Suppressor macrophage treated with lipopolysaccharide for 1 hour (primary cell): ENCODE measurements around the gene MORN1.
A peak's percentile ranks its signal among the peaks of the same experiment; 100 is the strongest.

Experiments
- DNase-seq, 3 donors: peaks; one replicate each; pipeline ENCODE4 v3.0.0-alpha.2; 2020 to 2022

The MORN1 gene

DNA sequence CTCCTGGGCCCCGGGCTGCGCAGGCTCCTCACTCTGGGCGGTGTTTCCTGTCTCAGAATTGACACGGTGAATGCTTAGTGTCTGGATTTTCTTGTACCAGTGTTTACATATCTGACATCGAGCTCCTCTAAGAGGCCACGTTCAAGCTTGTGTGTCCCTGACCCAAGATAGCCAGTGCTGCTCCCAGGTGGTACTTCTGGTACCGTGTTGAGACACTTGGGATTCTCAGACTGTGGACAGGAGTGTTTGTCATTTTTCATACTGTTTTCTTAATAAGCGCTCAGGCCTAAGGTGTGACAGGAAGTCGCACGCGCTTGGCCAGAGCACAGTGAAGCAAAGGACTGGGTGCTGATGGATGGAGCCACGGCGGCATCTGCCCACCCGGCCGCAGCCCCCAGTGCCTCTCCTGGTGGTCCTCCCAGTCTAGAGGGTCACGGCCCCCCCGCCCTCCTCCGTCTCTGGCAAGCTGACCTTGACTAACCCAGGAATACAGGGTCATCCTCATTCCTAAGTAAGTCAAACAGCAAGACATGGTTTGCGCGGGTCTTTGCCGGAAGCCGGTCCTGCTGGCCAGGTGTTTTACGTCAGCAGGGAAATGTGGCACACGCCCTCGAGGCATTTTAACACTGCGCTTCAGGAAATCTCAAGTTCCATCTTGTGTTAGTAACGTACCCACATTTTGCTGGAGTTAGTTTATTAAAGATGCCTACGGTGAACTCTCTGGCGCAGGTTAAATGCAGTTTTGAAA, 13.0 kb upstream of the MORN1 start:
- DNase-seq, result no peak

DNA sequence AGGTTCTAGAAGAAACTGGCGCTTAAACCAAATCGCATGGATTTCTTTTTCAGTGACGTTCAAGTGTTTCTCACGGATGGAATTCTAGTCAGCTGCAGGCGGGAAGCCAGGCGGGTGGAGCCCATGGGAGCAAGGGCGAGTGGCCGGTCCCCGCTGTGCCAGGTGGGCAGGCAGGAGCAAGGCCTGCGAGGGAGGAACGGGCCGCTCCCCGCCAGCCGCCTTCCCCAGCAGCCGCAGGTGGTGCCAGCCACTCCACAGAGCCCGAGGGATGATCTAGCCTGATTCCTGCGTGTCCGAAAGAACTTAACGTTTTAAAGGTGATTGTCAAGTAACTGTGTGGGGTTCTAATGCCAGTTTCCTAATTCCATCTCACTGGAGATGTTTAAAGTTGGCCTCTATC, 11.9 kb upstream of the MORN1 start:
- no peak for DNase-seq

DNA sequence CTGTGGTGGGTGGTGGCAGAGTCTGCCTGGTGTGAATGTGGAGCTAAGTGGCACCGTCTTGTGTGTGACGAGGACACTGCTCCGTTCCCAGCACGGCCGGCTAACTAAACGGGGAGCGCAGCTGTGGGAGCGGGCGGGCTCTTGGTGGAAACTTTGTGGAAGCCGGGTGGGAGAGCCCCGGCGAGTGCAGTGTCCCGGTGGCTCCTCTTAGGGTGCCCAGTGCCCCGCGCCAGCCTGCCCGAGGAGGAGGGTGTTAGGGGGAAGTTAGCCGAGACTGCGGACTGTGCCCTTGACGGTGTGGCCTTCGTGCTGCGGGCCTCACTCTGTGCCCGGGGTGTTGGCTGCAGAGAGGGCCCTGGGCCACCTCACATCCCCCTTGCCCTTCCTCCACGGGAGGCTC, 11.1 kb upstream of the MORN1 start:
- no peak for DNase-seq

DNA sequence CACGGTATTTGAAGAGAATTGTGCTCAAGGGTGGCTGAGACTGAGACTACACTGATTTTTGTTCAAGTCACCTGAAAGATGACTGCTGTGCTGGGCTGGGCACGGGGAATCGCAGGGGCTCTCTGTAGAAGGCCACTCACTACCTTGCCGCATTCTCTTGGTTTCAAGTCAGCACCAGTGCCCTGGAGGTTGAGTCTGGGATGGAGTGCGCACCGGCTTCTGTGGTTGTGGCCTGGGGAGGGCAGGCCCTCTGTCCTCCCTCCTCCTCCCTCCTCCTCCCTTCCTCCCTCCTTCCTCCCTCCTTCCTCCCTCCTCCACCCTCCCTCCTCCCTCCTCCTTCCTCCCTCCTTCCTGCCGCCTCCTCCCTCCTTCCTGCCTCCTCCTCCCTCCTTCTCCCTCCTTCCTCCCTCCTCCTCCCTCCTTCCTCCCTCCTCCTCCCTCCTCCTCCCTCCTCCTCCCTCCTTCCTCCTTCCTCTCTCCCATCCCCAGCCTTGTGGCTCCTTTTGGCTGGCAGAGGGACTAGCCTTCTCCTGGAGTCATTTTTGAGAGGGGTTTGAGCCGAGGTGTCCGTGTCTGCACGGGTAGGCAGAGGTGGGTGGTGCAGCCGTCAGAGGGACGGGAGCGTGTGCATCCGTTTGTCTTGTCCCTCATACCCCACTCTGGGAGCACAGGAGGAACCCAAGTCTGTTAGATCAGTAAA, 9.7 kb upstream of the MORN1 start:
- DNase-seq, result no peak

DNA sequence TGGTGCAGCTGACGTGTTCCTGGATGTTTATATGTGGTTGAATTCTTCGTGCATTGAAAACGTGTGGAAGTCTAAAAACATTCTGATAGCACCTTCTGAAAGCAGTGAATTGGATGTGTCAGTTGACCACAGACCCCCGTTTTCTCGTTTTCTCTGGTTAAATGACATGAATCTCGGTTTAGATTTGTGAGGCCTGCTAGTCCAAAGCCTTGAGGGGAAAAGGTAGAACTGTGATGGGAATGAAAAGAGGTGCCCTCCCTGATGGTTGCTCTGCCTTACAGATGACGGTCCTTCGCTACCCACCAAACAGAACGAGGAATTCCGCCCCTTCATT, 9.2 kb upstream of the MORN1 start:
- DNase-seq, result no peak

DNA sequence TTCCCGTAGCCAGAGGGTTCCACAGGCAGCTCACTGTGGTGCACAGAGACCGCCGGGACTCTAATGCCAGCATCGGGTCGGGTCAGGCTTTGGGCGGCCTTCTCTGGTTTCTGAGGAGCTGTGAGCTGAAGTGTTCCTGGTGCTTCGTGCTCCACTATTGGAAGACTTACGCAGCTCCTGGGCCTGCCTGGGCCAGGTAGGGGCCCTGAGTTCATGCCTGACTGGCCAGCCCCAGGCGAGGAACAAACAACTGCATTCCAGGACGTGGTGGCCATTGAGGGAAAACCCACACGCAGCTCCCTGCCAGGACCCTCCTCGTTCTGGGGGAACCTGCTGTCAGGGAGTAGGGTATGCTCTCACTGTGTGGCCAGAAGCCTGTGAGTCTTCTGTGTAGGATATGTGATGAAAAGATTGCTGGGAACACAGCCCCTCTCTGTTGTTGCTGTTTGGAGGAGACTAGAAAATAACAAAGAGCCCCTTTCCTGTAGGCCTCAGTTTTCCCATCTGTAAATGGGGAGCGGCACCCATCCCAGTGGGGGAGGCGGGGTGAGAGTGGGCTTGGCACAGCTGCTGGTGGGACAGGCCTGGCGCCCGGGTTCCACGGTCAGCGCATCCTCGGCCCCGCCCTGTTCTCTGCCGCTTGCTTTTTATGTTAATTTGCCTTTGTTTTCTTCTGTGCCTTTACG, 8.7 kb upstream of the MORN1 start:
- no peak for DNase-seq

DNA sequence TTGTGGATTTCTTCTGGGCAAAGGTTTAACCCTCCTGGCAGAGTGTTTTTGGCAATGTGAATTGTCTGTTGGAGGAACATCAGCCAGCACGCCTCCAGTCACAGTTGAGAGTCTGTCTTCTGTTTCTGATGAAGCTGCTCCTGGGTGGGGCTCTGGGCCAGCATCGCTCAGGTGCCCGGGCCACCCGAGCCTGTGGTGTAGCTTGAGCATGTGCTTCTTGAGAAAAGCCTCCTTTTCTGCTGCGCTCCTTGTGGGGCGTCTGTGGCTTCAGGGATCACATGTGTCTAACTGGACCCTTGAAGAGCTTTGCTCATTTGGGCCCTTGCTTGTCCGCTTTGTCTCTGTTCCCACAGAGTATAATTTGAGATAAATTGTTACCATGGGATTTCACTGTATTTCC, 7.5 kb upstream of the MORN1 start:
- no peak for DNase-seq

DNA sequence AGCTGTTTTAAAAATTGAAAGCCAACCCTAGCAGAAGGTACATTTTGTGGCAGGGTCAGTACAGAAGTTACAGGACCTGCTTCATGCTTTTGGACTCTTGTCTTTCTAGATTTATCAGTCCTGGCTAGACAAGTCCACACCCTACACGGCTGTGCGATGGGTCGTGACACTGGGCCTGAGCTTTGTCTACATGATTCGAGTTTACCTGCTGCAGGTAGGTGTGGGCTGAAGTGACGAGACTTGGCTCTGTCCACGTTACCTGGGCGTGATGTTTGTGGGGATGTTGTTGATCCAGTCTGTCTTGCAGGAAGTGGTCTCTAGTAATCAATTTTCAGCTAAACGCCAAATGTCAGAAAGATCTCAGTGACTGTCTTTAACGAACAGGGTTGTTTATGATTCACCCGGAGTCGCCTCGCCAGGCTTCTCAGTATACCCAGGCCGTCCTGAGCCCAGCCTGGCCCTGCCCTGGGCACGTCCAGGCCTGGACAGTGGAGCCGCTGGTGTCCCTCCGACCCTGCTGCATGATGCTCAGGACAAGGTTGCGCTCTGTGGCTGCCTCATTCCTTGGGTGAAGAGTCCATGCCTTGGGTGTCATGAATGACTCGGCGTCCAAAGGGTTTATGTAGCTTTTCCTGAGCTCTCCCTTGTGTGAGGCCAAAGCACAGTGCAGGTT, 5.8 kb upstream of the MORN1 start:
- DNase-seq, result no peak

DNA sequence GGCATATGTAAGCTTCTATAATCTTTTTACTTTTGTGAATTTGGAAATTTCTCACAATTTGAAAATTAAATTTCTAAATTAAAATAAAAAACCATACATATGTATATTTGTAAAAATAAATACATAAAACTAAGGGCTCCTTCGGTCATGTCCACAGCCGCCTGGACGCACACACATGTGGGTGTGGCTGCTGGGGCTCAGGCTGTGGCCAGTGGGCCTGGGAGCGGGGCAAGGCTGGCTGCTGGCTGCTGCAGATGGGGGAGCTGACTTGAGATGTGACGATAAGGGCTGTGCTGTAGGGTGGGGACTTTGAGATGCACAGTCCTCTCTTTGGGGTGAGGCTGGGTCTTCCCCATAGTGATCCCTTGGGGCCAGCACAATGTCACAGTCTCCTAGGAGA, 5.1 kb upstream of the MORN1 start:
- DNase-seq, result no peak

DNA sequence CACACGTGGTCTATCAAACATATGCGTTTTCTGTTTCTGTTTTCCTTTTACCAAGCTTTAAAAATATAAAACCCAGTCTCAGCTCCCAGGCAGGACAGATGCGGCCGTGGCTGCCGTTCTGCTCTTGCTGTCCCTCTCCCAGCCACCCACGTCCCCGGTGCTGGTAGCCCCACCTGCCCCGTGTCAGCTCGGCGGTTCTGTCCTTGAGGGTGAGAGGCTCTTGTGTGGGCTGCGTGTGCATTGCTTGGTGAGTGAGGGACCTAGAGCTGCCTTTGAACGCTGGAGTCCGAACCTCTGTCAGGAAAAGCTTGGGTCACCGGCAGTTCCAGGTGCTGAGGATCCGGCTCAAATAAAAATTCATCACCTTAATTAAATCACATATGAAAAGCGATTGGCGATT, 4.7 kb upstream of the MORN1 start:
- DNase-seq, result no peak

DNA sequence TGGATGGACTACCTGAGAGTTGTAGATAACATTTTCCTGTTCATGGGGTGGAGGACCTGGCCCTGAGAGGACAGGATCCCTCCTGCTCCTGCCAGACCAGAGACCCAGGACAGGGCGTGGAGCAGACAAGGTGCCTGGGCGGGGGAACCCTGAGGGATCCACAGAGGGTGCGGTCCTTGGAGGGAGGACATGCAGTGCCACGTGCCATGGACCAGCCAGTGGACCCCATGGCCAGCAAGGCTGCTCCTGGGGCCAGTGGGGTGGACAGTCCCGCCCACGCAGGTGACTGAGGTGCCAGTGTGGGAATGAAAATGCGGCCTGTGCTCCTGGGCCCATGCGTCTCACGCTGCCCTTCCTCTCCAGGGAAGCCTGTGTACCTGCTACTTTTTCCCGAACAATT, 3.9 kb upstream of the MORN1 start:
- no peak for DNase-seq

DNA sequence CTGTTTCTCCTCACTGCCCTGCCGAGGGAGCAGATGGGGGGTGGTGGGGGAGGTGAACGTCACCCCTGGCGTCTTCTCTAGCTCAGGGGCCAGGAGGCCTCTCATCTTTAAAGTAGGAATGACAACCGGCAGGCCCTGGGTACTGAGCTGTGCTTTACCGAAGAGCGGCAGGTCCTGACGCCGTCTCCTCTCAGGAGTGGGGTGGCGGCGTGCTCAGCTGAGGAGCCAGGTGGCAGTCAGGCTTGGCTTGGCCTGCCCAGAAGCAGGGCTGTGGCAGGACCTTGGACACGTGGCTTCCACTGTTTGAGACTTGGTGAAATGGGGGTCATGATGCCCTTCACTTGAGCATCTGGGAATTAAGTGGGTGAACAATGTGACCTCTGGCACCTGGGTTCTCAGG, 3.4 kb upstream of the MORN1 start:
- DNase-seq, result no peak

DNA sequence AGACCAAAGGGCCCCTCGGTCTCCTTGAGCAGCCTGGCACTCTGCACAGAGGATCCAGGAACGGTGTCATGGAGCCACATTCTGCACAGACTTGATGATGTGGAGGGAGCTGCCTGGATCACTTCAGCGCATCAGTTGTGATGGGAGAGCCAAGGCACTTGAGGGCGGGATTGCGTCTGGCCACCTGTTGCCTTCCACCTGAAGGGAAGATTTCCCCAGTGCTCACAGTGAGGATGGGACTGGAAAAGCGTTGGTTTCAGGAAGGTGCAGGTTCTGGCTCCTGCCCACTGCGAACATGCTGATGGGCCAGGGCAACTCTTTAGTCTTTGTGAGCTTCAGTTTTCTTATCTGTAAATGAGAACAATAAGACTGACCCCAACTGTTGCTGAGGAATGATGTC, 2.9 kb upstream of the MORN1 start:
- DNase-seq, result no peak

DNA sequence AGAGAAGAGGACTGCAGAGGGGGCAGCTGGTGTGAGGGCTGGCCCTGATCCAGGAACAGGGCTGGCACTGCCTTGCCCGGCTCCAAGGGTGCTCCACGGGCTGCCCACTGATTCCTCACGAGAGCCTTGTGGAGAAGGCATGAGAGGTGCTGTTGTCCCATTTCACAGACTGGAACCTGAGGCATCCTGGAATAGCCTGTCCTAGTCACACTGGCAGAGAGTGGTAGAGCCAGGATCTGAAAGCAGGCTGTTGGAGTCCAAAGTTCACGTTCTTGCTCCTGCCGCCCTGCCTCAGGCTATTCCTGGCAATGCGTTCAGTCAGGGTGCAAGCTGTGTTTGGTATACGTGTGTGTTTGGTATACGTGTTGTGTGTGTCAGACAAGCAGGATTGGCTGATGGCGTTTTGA, 2.1 kb upstream of the MORN1 start:
- no peak for DNase-seq

DNA sequence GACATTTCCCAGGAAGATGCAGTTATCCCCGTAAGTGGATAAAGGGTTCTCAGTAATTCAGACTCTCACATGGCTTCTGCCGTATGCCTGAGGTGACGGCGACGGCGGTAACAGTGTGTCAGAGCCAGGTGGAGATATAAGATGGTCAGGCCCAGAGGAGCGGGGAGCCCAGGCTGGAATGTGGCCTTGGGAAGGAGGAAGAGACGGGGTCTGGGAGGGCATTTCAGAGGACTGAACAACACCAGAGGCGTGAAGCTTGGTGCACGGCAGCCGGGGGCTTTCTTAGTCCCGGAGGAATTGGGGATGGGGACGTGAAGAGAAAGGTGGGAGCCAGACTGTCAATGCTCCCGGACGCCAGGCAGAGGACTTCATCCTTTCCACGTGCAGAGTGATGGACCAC, 1.3 kb upstream of the MORN1 start:
- no peak for DNase-seq

DNA sequence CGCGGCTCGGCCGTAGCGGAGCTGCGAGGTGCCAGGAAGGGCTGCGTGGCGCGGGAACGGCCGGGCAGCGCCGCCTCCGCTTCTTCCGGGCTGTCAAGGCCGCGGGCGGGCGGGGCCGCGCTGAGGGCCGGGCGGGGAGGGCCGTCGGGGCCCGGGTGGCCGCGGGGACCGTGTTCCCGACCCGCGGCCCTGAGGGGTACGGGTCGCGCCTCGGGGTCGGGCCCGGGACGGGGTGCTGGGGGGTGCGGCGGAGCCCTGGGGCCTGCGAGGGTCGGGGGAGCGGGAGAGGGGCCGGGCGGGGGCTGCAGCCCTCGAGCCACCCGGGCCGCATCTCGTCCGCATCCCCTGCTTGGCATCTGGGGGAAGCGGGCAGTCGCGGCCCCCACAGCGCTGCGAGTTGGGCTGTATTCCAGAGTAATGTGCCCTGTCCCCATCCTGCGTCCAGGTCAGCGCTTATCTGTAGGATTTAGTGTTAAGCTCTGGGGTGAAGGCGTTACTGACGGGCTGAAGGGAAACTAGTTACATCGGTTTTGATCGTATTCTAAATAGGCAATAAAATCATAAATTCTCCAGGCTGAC, 666 bp upstream of the MORN1 start:
- peak in 2 of 3 donors; percentile 6 to 13 for DNase-seq

DNA sequence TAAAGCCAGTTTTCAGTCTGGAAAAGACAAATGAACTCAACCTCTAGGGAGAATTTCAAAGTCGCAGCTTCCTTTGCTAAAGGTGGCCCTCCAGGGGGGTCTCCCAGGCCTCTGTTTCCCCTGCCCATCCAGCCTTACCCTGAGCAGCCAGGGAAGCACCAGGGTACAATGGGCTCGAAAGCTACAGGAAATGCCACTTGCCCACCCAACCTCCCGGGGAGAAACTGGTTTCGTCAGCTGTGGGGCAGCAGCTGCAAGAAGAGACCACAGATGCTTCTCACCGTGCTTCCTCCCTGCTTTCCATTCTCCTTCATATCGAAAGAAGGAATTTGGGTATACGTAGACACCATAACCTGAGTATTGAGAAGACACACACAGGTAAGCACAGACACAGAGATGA, 1.7 kb downstream of the MORN1 start:
- DNase-seq, result no peak

DNA sequence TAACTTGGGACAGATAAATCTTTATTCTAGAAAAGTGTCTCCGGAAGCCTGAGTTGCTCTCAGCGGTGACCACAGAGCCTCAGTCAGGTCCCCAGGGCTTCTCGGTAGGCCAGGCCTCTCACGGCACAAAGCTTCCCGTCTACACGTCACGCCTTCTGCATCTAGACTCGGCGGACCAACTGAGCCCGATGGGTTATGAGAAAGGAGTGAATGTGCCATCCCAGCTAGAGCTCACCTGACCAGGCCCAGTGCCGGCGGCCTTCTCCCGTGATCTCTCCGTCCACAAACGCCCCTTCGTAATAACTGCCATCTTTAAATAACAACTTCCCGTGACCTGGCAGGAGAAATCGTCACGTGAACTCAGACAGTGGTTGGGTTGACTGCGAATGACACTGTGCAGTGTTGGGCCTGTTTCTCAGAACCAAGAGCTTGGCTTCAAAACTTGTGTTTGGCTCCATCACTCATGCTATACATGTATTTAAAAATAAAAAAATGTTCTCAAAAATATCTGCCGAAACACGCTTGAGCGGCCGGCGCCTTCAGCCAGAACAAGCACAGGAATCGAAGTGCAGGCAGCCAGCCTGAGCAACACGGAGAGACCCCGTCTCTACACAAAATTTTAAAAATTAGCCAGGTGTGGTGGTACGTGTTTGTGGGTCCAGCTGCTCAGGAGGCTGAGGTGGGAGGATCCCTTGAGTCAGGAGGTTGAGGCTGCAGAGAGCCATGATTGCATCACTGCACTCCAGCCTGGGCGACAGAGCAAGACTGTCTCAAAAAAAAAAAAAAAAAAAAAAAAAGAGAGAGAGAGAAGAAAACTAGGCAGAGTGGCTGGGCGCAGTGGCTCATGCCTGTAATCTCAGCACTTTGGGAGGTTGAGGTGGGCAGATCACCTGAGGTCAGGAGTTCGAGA, 3.1 kb downstream of the MORN1 start:
- no peak for DNase-seq

DNA sequence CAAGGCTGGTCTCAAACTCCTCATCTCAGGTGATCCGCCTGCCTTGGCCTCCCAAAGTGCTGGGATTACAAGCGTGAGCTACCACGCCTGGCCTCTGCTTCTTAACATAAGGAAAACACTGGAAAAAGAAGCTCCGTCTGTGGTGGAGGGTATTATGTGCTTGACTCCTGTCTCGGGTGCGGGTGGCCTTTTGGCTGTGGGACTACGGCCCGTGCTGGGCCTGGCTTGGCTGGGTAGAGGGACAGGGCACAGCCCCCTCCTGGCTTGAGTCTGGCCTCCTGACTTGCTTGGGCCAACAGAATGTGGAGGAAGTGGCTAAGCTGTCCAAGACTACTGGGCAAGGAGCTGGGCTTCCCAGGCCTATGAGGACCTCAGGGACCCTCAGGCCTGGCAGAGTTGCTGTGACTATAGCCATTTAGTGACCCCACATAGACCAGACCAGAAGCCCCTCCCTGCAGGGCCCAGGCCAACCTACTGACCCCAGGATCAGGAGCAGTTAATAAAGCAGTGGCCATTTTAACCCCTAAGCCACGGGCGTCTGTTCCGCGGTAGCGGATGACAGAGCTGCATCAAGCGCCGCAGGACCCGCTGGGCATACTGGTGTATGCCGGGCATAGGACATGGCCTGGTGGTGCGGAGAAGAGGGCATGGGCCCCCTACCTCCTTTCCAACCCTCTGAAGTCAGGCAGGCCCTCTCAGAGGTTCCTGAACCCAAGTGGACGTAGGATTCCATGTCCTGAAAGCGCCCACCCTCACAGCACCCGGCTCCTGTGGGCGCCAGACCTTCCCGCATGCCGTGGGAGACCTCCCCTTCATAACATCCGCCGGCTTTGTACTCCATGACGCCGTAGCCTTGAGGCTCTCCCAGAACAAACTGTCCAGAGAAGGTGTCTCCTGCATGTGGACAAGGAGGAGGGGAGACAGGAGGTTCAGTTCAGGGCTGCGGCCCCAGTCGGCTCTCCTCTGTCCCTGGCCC, 4.4 kb downstream of the MORN1 start:
- DNase-seq, result no peak

DNA sequence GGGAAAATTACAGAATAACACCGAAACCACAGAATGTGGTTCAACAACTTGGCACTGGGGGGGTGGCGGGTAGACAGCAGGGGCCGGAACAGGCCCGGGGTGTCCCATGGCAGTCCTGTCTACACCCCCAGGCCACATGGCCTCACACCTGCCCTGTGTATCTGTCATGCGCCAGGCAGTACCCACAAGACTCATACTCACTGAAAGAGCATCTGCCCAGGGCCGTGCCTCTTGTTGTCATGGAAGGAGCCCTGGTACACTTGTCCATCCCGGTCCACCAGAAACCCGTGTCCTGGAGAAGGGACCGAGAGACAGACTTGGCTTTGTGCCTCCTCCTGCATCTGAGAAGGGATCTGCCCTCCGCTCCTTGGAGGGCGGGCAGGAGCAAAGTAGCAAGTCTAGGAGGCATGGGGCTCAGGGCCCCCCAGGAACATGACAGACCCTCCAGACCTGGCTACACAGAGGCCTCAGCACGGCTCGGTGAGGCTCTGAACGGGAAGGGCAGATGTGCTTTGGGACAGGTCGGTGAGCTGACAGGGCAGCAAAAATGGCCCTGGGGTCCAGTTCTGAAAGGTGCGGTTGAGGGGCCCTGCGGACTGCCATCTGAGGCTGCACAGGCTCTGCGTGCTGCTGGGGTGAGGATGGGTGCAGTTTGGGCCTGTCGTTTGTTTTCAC, 5.6 kb downstream of the MORN1 start:
- no peak for DNase-seq
